Neutrophil (primary cell): ENCODE results near the gene KIF26A.

Experiments used
- H3K27ac ChIP-seq: fragments of 200-600 bp; sonication (generic); 2 replicates; pipeline ENCODE4 v1.5.1; 2016; ENCODE audit warnings: mild to moderate bottlenecking, moderate library complexity
- H3K27me3 ChIP-seq: fragments of 200-600 bp; sonication (generic); 2 replicates; pipeline ENCODE4 v1.6.0; 2016; ENCODE audit warnings: mild to moderate bottlenecking
- H3K36me3 ChIP-seq: fragments of 200-600 bp; sonication (generic); 2 replicates; pipeline ENCODE4 v1.5.1; 2017
- H3K4me1 ChIP-seq, 2 experiments: fragments of 200-600 bp in 1 of 2; sonication (generic) in 1 of 2; 1 replicate in 1 of 2; 2 replicates in 1 of 2; pipeline versions ENCODE4 v1.5.1 to v1.6.1; 2013 to 2016; ENCODE audit warnings: low read depth in 1 of 2, low read length in 1 of 2, mild to moderate bottlenecking in 1 of 2, moderate library complexity in 1 of 2; ENCODE audit not compliant: control insufficient read depth in 1 of 2, insufficient read depth in 1 of 2
- H3K4me3 ChIP-seq, 2 experiments: fragments of 200-600 bp in 1 of 2; sonication (generic) in 1 of 2; 1 replicate in 1 of 2; 2 replicates in 1 of 2; pipeline ENCODE4 v1.5.1; 2013 to 2016; ENCODE audit warnings: low read depth in 1 of 2, low read length in 1 of 2, mild to moderate bottlenecking in 1 of 2, moderate library complexity in 1 of 2
- H3K9me3 ChIP-seq: fragments of 200-600 bp; sonication (generic); 2 replicates; pipeline ENCODE4 v1.5.1; 2016
- CTCF ChIP-seq: fragments of 200-600 bp; sonication (generic); IDR thresholded peaks from 2 replicates; pipeline ENCODE4 v1.5.1; 2016; ENCODE audit warnings: antibody characterized with exemption

The KIF26A gene

GRCh38 chr14:104117341-104118005 lies 20.9 kb upstream of the KIF26A start:
- no peak overlapping the region for H3K4me3 ChIP-seq
- no peaks in the 10 kb centered on the region for H3K36me3 ChIP-seq
- no peaks in the 10 kb centered on the region for H3K9me3 ChIP-seq
- H3K27ac ChIP-seq = no peak overlapping the region
- H3K27me3 ChIP-seq = peaks cover 89% of the 10 kb centered on the region
- no peak for TF ChIP-seq CTCF
- no peaks in the 10 kb centered on the region for H3K4me1 ChIP-seq

- H3K27ac ChIP-seq = no peak overlapping the region
- H3K4me3 ChIP-seq = no peak overlapping the region
- H3K9me3 ChIP-seq = no peaks in the 10 kb centered on the region
- TF ChIP-seq CTCF = no peak
- no peaks in the 10 kb centered on the region for H3K4me1 ChIP-seq
- no peaks in the 10 kb centered on the region for H3K36me3 ChIP-seq
- H3K27me3 ChIP-seq = peaks cover 96% of the 10 kb centered on the region
Observed at GRCh38 chr14:104118006-104118844, 20.2 kb upstream of the KIF26A start.

DNA sequence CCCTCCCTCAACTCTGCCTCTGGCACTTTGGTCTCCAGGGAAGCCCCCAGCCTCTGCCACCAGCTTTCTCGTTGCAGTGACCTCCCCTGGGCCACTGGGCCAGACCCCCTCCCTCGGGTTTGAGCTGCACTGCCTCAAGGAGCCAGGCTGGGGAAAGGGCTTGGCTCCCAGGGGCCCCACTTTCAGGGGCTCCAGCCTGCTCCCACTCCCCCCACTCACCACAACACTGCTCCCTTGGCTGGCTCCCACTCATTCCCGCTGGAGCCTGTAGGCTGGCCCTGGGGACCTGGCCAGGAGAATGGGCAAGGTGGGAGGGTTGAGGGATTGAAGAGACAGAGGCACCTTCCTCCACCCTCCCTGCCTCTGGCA lies 19.3 kb upstream of the KIF26A start:
- Histone ChIP-seq H3K9me3 (no peaks in the 10 kb centered on the region), H3K4me1 (no peaks in the 10 kb centered on the region), H3K27me3 (peaks cover 91% of the 10 kb centered on the region), H3K4me3 (no peak overlapping the region), H3K36me3 (no peaks in the 10 kb centered on the region), H3K27ac (no peak overlapping the region)
- no peak for TF ChIP-seq CTCF

DNA sequence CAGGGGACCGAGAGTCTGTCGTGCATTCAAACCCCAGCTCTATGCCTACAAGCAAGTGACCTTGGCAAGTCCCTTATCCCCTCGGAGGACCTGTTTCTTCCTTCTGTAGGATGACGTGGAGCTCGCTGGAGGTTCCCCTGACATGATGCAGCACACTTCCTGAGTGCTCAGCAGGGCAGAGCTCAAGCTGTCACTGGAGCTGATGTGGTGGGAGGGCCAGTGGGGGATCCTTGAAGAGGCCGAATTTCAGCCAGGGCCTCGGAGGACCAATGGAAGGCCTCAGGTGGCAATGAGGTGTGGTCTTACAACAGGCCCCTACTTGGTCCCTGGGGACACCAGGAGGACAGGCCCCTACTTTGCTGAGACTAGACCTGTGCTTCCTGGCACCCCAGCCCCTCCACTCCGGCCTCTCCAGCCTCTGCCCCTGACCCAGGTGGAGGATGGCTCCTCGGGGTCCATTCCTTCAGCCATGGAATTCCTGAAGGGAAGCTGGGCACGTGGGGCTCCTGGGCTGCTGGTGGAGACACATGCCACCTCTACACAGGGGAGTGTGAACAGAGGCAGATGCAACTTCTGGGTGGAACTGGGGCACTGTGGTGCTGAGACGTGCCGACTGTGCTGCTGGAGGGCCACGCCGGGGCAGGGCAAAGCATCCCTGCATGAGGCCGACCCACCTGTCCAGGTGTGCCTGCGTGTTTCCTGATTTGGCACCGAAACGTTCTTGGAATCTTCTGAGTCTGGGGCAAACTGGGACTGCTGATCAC lies 18.7 kb upstream of the KIF26A start:
- Histone ChIP-seq H3K4me1 (no peaks in the 10 kb centered on the region), H3K27me3 (peaks cover 86% of the 10 kb centered on the region), H3K9me3 (no peaks in the 10 kb centered on the region), H3K4me3 (no peak overlapping the region), H3K27ac (no peak overlapping the region), H3K36me3 (no peaks in the 10 kb centered on the region)
- no peak for TF ChIP-seq CTCF

DNA sequence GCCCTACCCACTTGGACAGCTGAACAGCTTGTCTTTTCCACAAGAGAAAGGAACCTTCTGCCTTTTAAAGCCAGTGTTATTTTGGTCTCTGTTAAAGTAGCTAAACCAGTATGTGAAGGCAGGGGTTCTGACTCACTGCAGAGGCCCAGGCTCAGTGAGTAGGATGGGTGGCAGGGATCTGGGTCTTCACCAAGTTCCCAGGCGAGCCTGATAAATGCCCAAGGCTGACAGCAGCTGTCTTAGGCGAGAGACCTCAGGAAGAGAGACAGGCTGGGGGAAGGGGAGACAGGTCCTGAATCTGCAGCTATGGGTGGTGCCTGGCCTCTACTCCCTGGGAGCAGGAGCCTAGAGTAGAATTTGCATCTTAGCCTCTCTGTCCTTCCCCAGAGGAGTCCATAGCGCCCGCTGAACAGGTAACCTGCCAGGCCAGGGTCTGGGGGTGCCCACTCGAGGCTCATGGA lies 18.1 kb upstream of the KIF26A start:
- Histone ChIP-seq H3K27me3 (peaks cover 79% of the 10 kb centered on the region), H3K27ac (no peak overlapping the region), H3K4me1 (no peaks in the 10 kb centered on the region), H3K4me3 (no peak overlapping the region), H3K36me3 (no peaks in the 10 kb centered on the region), H3K9me3 (no peaks in the 10 kb centered on the region)
- TF ChIP-seq CTCF = no peak
